ENCODE data around the gene KDELR3.

Gene KDELR3

DNA sequence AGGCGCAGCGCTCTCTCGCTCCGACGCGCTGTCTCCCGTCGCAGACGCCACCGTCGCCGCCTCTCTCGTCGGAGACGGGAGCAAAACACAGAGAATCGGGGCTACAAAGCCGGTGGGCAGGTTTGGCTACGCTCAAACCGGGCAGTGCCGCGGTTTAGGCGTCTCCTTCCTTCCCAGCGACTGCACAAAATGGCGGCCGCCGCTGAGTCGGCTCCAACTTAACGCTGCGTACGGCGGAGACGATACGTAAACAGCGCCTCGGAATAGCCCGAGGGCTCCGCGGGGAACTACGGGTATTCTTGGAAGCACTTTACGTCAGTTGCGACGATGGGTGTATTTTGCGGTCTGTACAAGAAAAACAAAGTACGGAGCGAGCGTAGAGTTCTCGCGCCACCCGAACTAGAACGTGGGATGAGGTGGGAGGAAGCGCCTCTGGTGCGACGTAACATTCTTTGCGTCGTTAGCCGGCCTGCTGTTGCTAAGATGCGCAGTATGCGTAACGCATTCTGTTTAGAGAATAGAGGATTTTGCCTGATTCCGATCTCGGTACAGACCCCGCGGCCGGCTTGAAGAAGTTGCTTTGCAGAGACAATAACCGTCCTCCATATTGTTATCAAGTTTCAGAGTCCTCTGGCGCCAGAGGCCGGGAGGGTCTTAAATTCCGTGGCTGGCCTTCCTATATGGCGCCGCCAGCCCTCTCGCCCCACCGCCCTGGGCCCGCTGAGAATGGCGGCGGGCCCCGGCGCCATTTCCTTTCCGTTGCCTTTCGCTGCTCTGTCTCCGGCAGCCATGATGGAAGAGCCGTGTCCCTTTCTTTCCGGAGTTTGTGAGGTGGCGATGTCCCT is 38.4 kb downstream of the KDELR3 start, which contains the start of gene DDX17:
DDX17 (minus strand) TSS at position 194 of the 845 bp plus-strand sequence.
- TF ChIP-seq, protein P1, sequence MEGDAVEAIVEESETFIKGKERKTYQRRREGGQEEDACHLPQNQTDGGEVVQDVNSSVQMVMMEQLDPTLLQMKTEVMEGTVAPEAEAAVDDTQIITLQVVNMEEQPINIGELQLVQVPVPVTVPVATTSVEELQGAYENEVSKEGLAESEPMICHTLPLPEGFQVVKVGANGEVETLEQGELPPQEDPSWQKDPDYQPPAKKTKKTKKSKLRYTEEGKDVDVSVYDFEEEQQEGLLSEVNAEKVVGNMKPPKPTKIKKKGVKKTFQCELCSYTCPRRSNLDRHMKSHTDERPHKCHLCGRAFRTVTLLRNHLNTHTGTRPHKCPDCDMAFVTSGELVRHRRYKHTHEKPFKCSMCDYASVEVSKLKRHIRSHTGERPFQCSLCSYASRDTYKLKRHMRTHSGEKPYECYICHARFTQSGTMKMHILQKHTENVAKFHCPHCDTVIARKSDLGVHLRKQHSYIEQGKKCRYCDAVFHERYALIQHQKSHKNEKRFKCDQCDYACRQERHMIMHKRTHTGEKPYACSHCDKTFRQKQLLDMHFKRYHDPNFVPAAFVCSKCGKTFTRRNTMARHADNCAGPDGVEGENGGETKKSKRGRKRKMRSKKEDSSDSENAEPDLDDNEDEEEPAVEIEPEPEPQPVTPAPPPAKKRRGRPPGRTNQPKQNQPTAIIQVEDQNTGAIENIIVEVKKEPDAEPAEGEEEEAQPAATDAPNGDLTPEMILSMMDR (IDR thresholded peaks at IDR 0.05; ENCODE audit: low read depth, low read length) = no peak
- DNase-seq (ENCODE audit: extremely low read depth, low read depth) = peak; percentile 89

DNA sequence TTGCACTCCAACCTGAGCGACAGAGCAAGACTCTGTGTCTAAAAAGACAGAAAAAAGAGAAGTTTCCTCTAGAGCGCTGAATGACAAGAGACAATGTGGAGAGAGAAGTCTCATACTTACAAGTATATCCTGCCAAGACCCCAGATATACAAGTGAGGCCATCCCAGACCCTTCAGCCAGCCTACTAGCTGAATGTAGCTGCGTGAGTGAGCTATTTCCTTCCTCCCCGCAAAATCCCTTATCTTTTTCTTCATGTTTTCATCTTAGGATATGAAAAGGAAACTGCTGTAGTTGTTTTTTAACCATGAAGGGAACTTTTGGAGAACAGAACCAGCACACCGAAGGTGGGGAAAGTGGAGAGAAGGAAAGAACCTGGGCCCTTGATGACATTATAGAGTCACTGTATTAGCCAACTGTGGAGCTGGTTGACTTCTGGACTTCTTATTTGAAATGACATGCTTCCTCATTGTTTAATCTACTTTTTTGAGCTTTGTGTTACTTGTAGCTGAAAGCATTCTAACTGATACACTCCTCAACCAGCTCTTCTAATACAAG is 42.6 kb downstream of the KDELR3 start:
- DNase-seq (ENCODE audit: extremely low read depth, low read depth) = no peak
- TF ChIP-seq, protein P1 (IDR thresholded peaks at IDR 0.05; ENCODE audit: low read depth, low read length) = no peak

DNA sequence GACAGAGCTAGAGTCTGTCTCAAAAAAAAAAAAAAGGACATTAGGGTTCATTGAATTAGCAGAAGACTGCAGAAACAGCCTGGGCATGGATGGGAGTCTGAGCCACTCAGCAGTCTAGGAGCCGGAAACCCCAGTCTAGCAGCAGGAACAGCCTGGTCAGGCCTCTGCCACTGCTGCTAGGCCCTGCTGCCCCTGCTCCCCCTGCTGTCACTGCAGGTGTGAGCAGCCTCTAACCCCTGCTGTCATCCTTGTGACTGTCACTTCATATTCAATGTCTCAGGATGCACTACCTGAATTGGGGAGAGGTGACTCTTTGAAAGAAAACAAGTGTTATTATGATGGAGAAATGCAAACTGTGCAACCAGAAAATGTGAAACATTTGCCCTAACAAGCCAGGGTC is 45.2 kb downstream of the KDELR3 start:
- TF ChIP-seq, protein P1 (IDR thresholded peaks at IDR 0.05; ENCODE audit: low read depth, low read length) = no peak
- no peak for DNase-seq (ENCODE audit: extremely low read depth, low read depth)

DNA sequence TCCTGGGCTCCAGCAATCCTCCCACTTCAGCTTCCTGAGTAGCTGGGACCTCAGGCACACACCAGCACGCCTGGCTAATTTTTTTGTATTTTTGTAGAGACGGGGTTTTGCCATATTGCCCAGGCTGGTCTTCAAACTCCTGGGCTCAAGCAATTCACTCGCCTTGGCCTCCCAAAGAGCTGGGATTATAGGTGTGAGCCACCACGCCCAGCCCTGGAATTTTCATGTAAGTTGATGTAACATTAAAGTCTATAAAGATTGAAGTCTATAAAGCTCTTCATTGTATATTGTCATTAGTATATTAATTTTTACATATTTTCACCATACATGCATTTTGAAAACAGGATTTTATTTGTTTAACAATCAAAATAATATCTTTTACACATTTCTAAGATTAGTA is 50.7 kb downstream of the KDELR3 start:
- TF ChIP-seq, protein P1 (IDR thresholded peaks at IDR 0.05; ENCODE audit: low read depth, low read length) = no peak
- no peak for DNase-seq (ENCODE audit: extremely low read depth, low read depth)

DNA sequence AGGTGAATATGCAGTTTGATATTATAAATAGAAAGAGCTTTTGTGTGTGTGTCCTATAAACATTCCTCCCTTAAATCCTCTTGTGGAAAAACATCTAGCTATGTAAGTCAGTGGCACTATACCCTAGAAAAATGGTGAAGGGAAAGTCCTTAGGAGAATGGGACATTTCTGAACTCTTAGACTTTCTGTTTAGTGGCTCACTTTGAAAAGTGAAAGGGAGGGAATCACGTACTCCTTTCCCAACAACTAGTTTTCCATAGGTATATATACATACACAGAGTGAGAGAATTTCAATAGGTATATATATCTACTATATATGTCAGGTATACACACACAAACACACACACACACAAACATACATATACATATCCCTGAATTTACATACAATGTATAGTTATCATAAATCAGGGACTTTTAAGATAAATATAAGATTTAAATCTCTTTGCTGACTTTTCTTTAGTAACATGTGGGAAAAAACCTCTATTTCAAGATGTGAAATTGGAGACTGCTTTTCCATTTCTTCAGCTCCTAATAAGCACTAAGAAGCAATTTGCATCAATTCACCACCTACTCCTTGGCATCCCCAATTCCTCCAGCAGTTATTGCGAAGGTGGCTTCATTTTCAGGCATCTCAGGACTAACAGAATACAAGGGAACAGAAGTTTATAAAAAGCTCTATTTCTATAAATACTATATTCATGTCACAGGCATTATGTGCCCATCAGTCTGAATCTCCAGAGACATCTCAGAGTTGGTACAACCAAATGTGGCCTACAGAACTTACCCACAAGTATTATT is 51.8 kb downstream of the KDELR3 start:
- TF ChIP-seq, protein P1 (IDR thresholded peaks at IDR 0.05; ENCODE audit: low read depth, low read length) = no peak
- DNase-seq (ENCODE audit: extremely low read depth, low read depth) = no peak

DNA sequence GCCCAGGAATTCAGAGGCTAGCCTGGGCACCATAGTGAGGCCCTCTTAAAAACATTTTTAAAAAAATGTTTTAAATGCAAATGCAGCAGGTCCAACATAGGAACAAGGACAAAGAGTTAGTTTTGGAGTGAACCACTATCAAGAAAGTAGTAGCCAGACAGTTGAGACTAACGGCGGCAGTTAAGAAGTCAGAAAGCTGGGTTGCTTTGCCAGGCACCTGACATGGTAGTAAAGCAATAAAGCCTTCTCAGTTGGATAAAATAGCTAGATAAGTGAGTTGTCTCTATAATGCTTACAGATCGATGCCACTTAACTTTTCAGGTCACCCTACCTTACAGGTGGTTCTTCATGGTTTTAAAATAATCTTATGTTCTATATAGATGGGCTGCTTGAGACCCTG is 55.1 kb downstream of the KDELR3 start:
- no peak for DNase-seq (ENCODE audit: extremely low read depth, low read depth)
- TF ChIP-seq, protein P1 (IDR thresholded peaks at IDR 0.05; ENCODE audit: low read depth, low read length) = no peak

Data from AG09319 (cell line).